Transverse colon (tissue), 4 donors: ENCODE measurements around the gene AGXT2.

ENCODE experiments used
- CTCF ChIP-seq, 5 experiments: fragments of 200-600 bp in 3 of 5; fragments of 450-650 bp in 2 of 5; sonication (generic) in 3 of 5; IDR thresholded peaks; 1 replicate in 2 of 5; 2 replicates in 3 of 5; pipeline ENCODE4 v1.5.1; 2016 to 2017; ENCODE audit warnings: antibody characterized with exemption in 5 of 5, inconsistent platforms in 3 of 5, mild to moderate bottlenecking in 2 of 5, moderate library complexity in 1 of 5
- EP300 ChIP-seq: sonication (generic); formaldehyde crosslinking; IDR thresholded peaks from one replicate; pipeline ENCODE4 v1.6.1; 2017; ENCODE audit warnings: antibody characterized with exemption, low read depth
- POLR2A ChIP-seq: fragments of 450-650 bp; IDR thresholded peaks from one replicate; pipeline ENCODE4 v1.6.1; 2016; ENCODE audit warnings: antibody characterized with exemption, mild to moderate bottlenecking, moderate library complexity
- POLR2AphosphoS5 ChIP-seq, 3 donors: sonication (generic); formaldehyde crosslinking; IDR thresholded peaks; one replicate each; pipeline ENCODE4 v1.6.1; 2016; ENCODE audit warnings: antibody characterized with exemption in 3 of 3

- TF ChIP-seq CTCF (IDR thresholded peaks at IDR 0.05) (no peak), POLR2A (no peak), POLR2AphosphoS5 (IDR thresholded peaks at IDR 0.05) (no peak), EP300 (no peak)
Observed at GRCh38 chr5:34986965-34987364, 60.8 kb downstream of the AGXT2 start.
